ENCODE measurements around the gene MAGI2.

Gene MAGI2

GRCh38 chr7:78400038-78400437 is 1053.4 kb downstream of the MAGI2 start:
- in situ Hi-C loops (cut with MboI; ENCODE audit: low sequenced_read_pairs, unreplicated experiment), result no loop called here
- no peak for TF ChIP-seq CTCF (IDR thresholded peaks at IDR 0.05; ENCODE audit: borderline replicate concordance, control extremely low read depth, extremely low read depth, insufficient read depth, missing control alignments)
- DNase-seq (ENCODE audit: low spot score), result no peak

GRCh38 chr7:78399033-78399769 is 1054.3 kb downstream of the MAGI2 start:
- no peak for DNase-seq (ENCODE audit: low spot score)
- TF ChIP-seq CTCF (IDR thresholded peaks at IDR 0.05; ENCODE audit: borderline replicate concordance, control extremely low read depth, extremely low read depth, insufficient read depth, missing control alignments), result no peak
- in situ Hi-C loops (cut with MboI; ENCODE audit: low sequenced_read_pairs, unreplicated experiment), result no loop called here

GRCh38 chr7:78398576-78398975 is 1054.9 kb downstream of the MAGI2 start:
- DNase-seq (ENCODE audit: low spot score), result no peak
- no peak for TF ChIP-seq CTCF (IDR thresholded peaks at IDR 0.05; ENCODE audit: borderline replicate concordance, control extremely low read depth, extremely low read depth, insufficient read depth, missing control alignments)
- in situ Hi-C loops (cut with MboI; ENCODE audit: low sequenced_read_pairs, unreplicated experiment), result no loop called here

GRCh38 chr7:78398081-78398480 is 1055.4 kb downstream of the MAGI2 start:
- in situ Hi-C loops (cut with MboI; ENCODE audit: low sequenced_read_pairs, unreplicated experiment), result no loop called here
- no peak for DNase-seq (ENCODE audit: low spot score)
- no peak for TF ChIP-seq CTCF (IDR thresholded peaks at IDR 0.05; ENCODE audit: borderline replicate concordance, control extremely low read depth, extremely low read depth, insufficient read depth, missing control alignments)

GRCh38 chr7:78396210-78396609 is 1057.3 kb downstream of the MAGI2 start:
- no peak for TF ChIP-seq CTCF (IDR thresholded peaks at IDR 0.05; ENCODE audit: borderline replicate concordance, control extremely low read depth, extremely low read depth, insufficient read depth, missing control alignments)
- in situ Hi-C loops (cut with MboI; ENCODE audit: low sequenced_read_pairs, unreplicated experiment), result no loop called here
- DNase-seq (ENCODE audit: low spot score), result no peak

- no peak for DNase-seq (ENCODE audit: low spot score)
- in situ Hi-C loops (cut with MboI; ENCODE audit: low sequenced_read_pairs, unreplicated experiment), result no loop called here
- no peak for TF ChIP-seq CTCF (IDR thresholded peaks at IDR 0.05; ENCODE audit: borderline replicate concordance, control extremely low read depth, extremely low read depth, insufficient read depth, missing control alignments)
These were observed 1058.0 kb downstream of the MAGI2 start for GRCh38 chr7:78395298-78396036.

All from GM13976 (cell line).